ENCODE results near the gene RAB5A.
"Not testable (repeated sequence)": the region's sequence is repeated elsewhere in the genome, so short reads cannot be mapped to it uniquely, and the experiment has no call there.

Gene RAB5A

GRCh38 chr3:20012164-20012563 lies 65.3 kb downstream of the RAB5A start, which contains the start of gene PP2D1:
PP2D1 (minus strand) TSS chr3:20012264; CDS start chr3:20012072, 192 bp downstream.
- no peak for DNase-seq (ENCODE audit: extremely low spot score)
- ChIA-PET POLR2A (no interaction called here), CTCF (no interaction called here)
- TF ChIP-seq HDGF (IDR thresholded peaks at IDR 0.05; ENCODE audit: borderline replicate concordance), result no peak
- no peak for TF ChIP-seq CTBP1 (IDR thresholded peaks at IDR 0.05; ENCODE audit: borderline replicate concordance)
- no peak for TF ChIP-seq SP1 (IDR thresholded peaks at IDR 0.05)
- no peak for TF ChIP-seq FOXK2 (IDR thresholded peaks at IDR 0.05)
- no peak for TF ChIP-seq NFRKB (IDR thresholded peaks at IDR 0.05)
- no peak for TF ChIP-seq ZNF384 (IDR thresholded peaks at IDR 0.05)
- no peak for TF ChIP-seq ARNT (IDR thresholded peaks at IDR 0.05)
- TF ChIP-seq PKNOX1 (IDR thresholded peaks at IDR 0.05), result no peak
- TF ChIP-seq FOXM1 (IDR thresholded peaks at IDR 0.05; ENCODE audit: borderline replicate concordance), result no peak
- no peak for TF ChIP-seq TARDBP (IDR thresholded peaks at IDR 0.05)
- no peak for TF ChIP-seq ELF4 (IDR thresholded peaks at IDR 0.05)

GRCh38 chr3:20013396-20013795 lies 66.5 kb downstream of the RAB5A start:
- ChIA-PET POLR2A (no interaction called here), CTCF (no interaction called here)
- no peak for TF ChIP-seq FOXM1 (IDR thresholded peaks at IDR 0.05; ENCODE audit: borderline replicate concordance)
- no peak for TF ChIP-seq TARDBP (IDR thresholded peaks at IDR 0.05)
- no peak for TF ChIP-seq L3MBTL2 (conservative IDR thresholded peaks at IDR 0.05)
- no peak for TF ChIP-seq HDGF (IDR thresholded peaks at IDR 0.05; ENCODE audit: borderline replicate concordance)
- no peak for TF ChIP-seq SP1 (IDR thresholded peaks at IDR 0.05)
- TF ChIP-seq ARNT (IDR thresholded peaks at IDR 0.05), result no peak
- no peak for TF ChIP-seq SUZ12 (IDR thresholded peaks at IDR 0.05)
- TF ChIP-seq NFRKB (IDR thresholded peaks at IDR 0.05), result no peak
- TF ChIP-seq ELF4 (IDR thresholded peaks at IDR 0.05), result no peak
- TF ChIP-seq LEF1 (IDR thresholded peaks at IDR 0.05; ENCODE audit: borderline replicate concordance), result no peak
- TF ChIP-seq BHLHE40 (IDR thresholded peaks at IDR 0.05; ENCODE audit: borderline replicate concordance), result no peak
- no peak for TF ChIP-seq FOXA1 (IDR thresholded peaks at IDR 0.05)
- no peak for TF ChIP-seq ZNF384 (IDR thresholded peaks at IDR 0.05)
- no peak for TF ChIP-seq PKNOX1 (IDR thresholded peaks at IDR 0.05)
- TF ChIP-seq CTBP1 (IDR thresholded peaks at IDR 0.05; ENCODE audit: borderline replicate concordance), result no peak
- TF ChIP-seq FOXK2 (IDR thresholded peaks at IDR 0.05), result no peak
- no peak for DNase-seq (ENCODE audit: extremely low spot score)

GRCh38 chr3:20015525-20015924 lies 68.6 kb downstream of the RAB5A start:
- ChIA-PET POLR2A (no interaction called here), CTCF (interaction anchor here (0.7 kb wide), 1 partner anchor 30 kb away, joined by 3 read pairs; no protein-coding TSS in a partner anchor)
- no peak for DNase-seq (ENCODE audit: extremely low spot score)
- TF ChIP-seq ELF4 (IDR thresholded peaks at IDR 0.05), result no peak
- TF ChIP-seq LEF1 (IDR thresholded peaks at IDR 0.05; ENCODE audit: borderline replicate concordance), result no peak
- no peak for TF ChIP-seq BHLHE40 (IDR thresholded peaks at IDR 0.05; ENCODE audit: borderline replicate concordance)
- no peak for TF ChIP-seq ARNT (IDR thresholded peaks at IDR 0.05)
- no peak for TF ChIP-seq TARDBP (IDR thresholded peaks at IDR 0.05)
- TF ChIP-seq FOXM1 (IDR thresholded peaks at IDR 0.05; ENCODE audit: borderline replicate concordance), result no peak
- TF ChIP-seq ZNF384 (IDR thresholded peaks at IDR 0.05), result no peak
- no peak for TF ChIP-seq PKNOX1 (IDR thresholded peaks at IDR 0.05)
- no peak for TF ChIP-seq L3MBTL2 (conservative IDR thresholded peaks at IDR 0.05)
- no peak for TF ChIP-seq FOXK2 (IDR thresholded peaks at IDR 0.05)
- TF ChIP-seq CTBP1 (IDR thresholded peaks at IDR 0.05; ENCODE audit: borderline replicate concordance), result no peak
- no peak for TF ChIP-seq SUZ12 (IDR thresholded peaks at IDR 0.05)
- no peak for TF ChIP-seq FOXA1 (IDR thresholded peaks at IDR 0.05)
- no peak for TF ChIP-seq SP1 (IDR thresholded peaks at IDR 0.05)
- TF ChIP-seq HDGF (IDR thresholded peaks at IDR 0.05; ENCODE audit: borderline replicate concordance), result no peak
- no peak for TF ChIP-seq NFRKB (IDR thresholded peaks at IDR 0.05)

GRCh38 chr3:20016076-20016475 lies 69.2 kb downstream of the RAB5A start:
- CTCF ChIA-PET, result interaction anchor here (0.7 kb wide), 1 partner anchor 29 kb away, joined by 3 read pairs; no protein-coding TSS in a partner anchor
- POLR2A ChIA-PET; DNase-seq (ENCODE audit: extremely low spot score): not testable (repeated sequence)

GRCh38 chr3:20022954-20023622 lies 76.2 kb downstream of the RAB5A start:
- no peak for DNase-seq (ENCODE audit: extremely low spot score)
- POLR2A ChIA-PET, result no interaction called here
- no peak for TF ChIP-seq FOXK2 (IDR thresholded peaks at IDR 0.05)
- TF ChIP-seq FOXA1 (IDR thresholded peaks at IDR 0.05), result no peak
- CTCF ChIA-PET, result no interaction called here

GRCh38 chr3:20023623-20024405 lies 76.9 kb downstream of the RAB5A start:
- TF ChIP-seq HDGF (IDR thresholded peaks at IDR 0.05; ENCODE audit: borderline replicate concordance) (no peak), SP1 (IDR thresholded peaks at IDR 0.05) (no peak), FOXM1 (IDR thresholded peaks at IDR 0.05; ENCODE audit: borderline replicate concordance) (no peak), L3MBTL2 (conservative IDR thresholded peaks at IDR 0.05) (no peak), FOXK2 (IDR thresholded peaks at IDR 0.05) (no peak), BHLHE40 (IDR thresholded peaks at IDR 0.05; ENCODE audit: borderline replicate concordance) (no peak), TARDBP (IDR thresholded peaks at IDR 0.05) (no peak), PKNOX1 (IDR thresholded peaks at IDR 0.05) (no peak), CTBP1 (IDR thresholded peaks at IDR 0.05; ENCODE audit: borderline replicate concordance) (no peak)
- CTCF ChIA-PET, result interaction anchor here (0.6 kb wide), 1 partner anchor 17 kb away, joined by 3 read pairs; no protein-coding TSS in a partner anchor
- DNase-seq (ENCODE audit: extremely low spot score), result no peak
- POLR2A ChIA-PET, result no interaction called here
